Measurements from ENCODE around the gene PDXP.

PDXP gene

GRCh38 chr22:37708580-37709444 is 50.3 kb downstream of the PDXP start:
- no peak overlapping the region for H3K4me3 ChIP-seq (ENCODE audit: low read depth in 1 of 5, low read length in 5 of 5)
- H3K27ac ChIP-seq (ENCODE audit: low read depth, low read length), result no peak overlapping the region
- H3K9me3 ChIP-seq (ENCODE audit: control insufficient read depth in 5 of 5, low read length in 5 of 5), result no peaks in the 10 kb centered on the region
- H3K36me3 ChIP-seq (ENCODE audit: control insufficient read depth in 5 of 5, insufficient read depth in 5 of 5, low read length in 5 of 5), result peaks cover 0 to 8% (median 0%) of the 10 kb centered on the region in 5 donors
- no peaks in the 10 kb centered on the region for H3K27me3 ChIP-seq (ENCODE audit: control insufficient read depth in 5 of 5, insufficient read depth in 4 of 5, low read length in 5 of 5)
- H3K9ac ChIP-seq (ENCODE audit: low read length in 5 of 5), result no peak overlapping the region
- H3K4me1 ChIP-seq (ENCODE audit: control insufficient read depth in 5 of 5, insufficient read depth in 5 of 5, low read length in 5 of 5), result peaks cover 0 to 12% (median 5%) of the 10 kb centered on the region in 5 donors

- no peaks in the 10 kb centered on the region for H3K27me3 ChIP-seq (ENCODE audit: control insufficient read depth in 5 of 5, insufficient read depth in 4 of 5, low read length in 5 of 5)
- H3K36me3 ChIP-seq (ENCODE audit: control insufficient read depth in 5 of 5, insufficient read depth in 5 of 5, low read length in 5 of 5), result peaks cover 0 to 8% (median 0%) of the 10 kb centered on the region in 5 donors
- no peaks in the 10 kb centered on the region for H3K9me3 ChIP-seq (ENCODE audit: control insufficient read depth in 5 of 5, low read length in 5 of 5)
- no peak overlapping the region for H3K4me3 ChIP-seq (ENCODE audit: low read depth in 1 of 5, low read length in 5 of 5)
- peaks cover 0 to 12% (median 5%) of the 10 kb centered on the region in 5 donors for H3K4me1 ChIP-seq (ENCODE audit: control insufficient read depth in 5 of 5, insufficient read depth in 5 of 5, low read length in 5 of 5)
- H3K27ac ChIP-seq (ENCODE audit: low read depth, low read length), result no peak overlapping the region
- no peak overlapping the region for H3K9ac ChIP-seq (ENCODE audit: low read length in 5 of 5)
These were observed 50.9 kb downstream of the PDXP start for GRCh38 chr22:37709445-37709765.

- Histone ChIP-seq H3K9ac (ENCODE audit: low read length in 5 of 5) (no peak overlapping the region), H3K9me3 (ENCODE audit: control insufficient read depth in 5 of 5, low read length in 5 of 5) (no peaks in the 10 kb centered on the region), H3K27me3 (ENCODE audit: control insufficient read depth in 5 of 5, insufficient read depth in 4 of 5, low read length in 5 of 5) (no peaks in the 10 kb centered on the region), H3K4me3 (ENCODE audit: low read depth in 1 of 5, low read length in 5 of 5) (no peak overlapping the region), H3K4me1 (ENCODE audit: control insufficient read depth in 5 of 5, insufficient read depth in 5 of 5, low read length in 5 of 5) (peaks cover 0 to 12% (median 5%) of the 10 kb centered on the region in 5 donors), H3K36me3 (ENCODE audit: control insufficient read depth in 5 of 5, insufficient read depth in 5 of 5, low read length in 5 of 5) (peaks cover 0 to 8% (median 0%) of the 10 kb centered on the region in 5 donors), H3K27ac (ENCODE audit: low read depth, low read length) (no peak overlapping the region)
These were observed 52.2 kb downstream of the PDXP start for GRCh38 chr22:37710675-37711074.

- Histone ChIP-seq H3K27me3 (ENCODE audit: control insufficient read depth in 5 of 5, insufficient read depth in 4 of 5, low read length in 5 of 5) (no peaks in the 10 kb centered on the region), H3K9me3 (ENCODE audit: control insufficient read depth in 5 of 5, low read length in 5 of 5) (no peaks in the 10 kb centered on the region), H3K36me3 (ENCODE audit: control insufficient read depth in 5 of 5, insufficient read depth in 5 of 5, low read length in 5 of 5) (peaks cover 0 to 8% (median 0%) of the 10 kb centered on the region in 5 donors), H3K4me1 (ENCODE audit: control insufficient read depth in 5 of 5, insufficient read depth in 5 of 5, low read length in 5 of 5) (peaks cover 0 to 12% (median 5%) of the 10 kb centered on the region in 5 donors), H3K9ac (ENCODE audit: low read length in 5 of 5) (no peak overlapping the region), H3K4me3 (ENCODE audit: low read depth in 1 of 5, low read length in 5 of 5) (no peak overlapping the region), H3K27ac (ENCODE audit: low read depth, low read length) (no peak overlapping the region)
These were observed 53.0 kb downstream of the PDXP start for GRCh38 chr22:37711490-37711889.

GRCh38 chr22:37713761-37714160 is 55.2 kb downstream of the PDXP start:
- Histone ChIP-seq H3K4me3 (ENCODE audit: low read depth in 1 of 5, low read length in 5 of 5) (no peak overlapping the region), H3K36me3 (ENCODE audit: control insufficient read depth in 5 of 5, insufficient read depth in 5 of 5, low read length in 5 of 5) (peaks cover 0 to 8% (median 0%) of the 10 kb centered on the region in 5 donors), H3K27me3 (ENCODE audit: control insufficient read depth in 5 of 5, insufficient read depth in 4 of 5, low read length in 5 of 5) (no peaks in the 10 kb centered on the region), H3K9me3 (ENCODE audit: control insufficient read depth in 5 of 5, low read length in 5 of 5) (no peaks in the 10 kb centered on the region), H3K9ac (ENCODE audit: low read length in 5 of 5) (no peak overlapping the region), H3K27ac (ENCODE audit: low read depth, low read length) (no peak overlapping the region), H3K4me1 (ENCODE audit: control insufficient read depth in 5 of 5, insufficient read depth in 5 of 5, low read length in 5 of 5) (peaks cover 0 to 4% (median 4%) of the 10 kb centered on the region in 5 donors)

- H3K36me3 ChIP-seq (ENCODE audit: control insufficient read depth in 5 of 5, insufficient read depth in 5 of 5, low read length in 5 of 5), result peaks cover 0 to 8% (median 0%) of the 10 kb centered on the region in 5 donors
These were observed 56.1 kb downstream of the PDXP start for GRCh38 chr22:37714634-37715033.

GRCh38 chr22:37715760-37716159 is 57.2 kb downstream of the PDXP start:
- Histone ChIP-seq H3K9ac (ENCODE audit: low read length in 5 of 5) (no peak overlapping the region), H3K4me3 (ENCODE audit: low read depth in 1 of 5, low read length in 5 of 5) (no peak overlapping the region), H3K36me3 (ENCODE audit: control insufficient read depth in 5 of 5, insufficient read depth in 5 of 5, low read length in 5 of 5) (peaks cover 0 to 4% (median 0%) of the 10 kb centered on the region in 5 donors), H3K27ac (ENCODE audit: low read depth, low read length) (no peak overlapping the region), H3K9me3 (ENCODE audit: control insufficient read depth in 5 of 5, low read length in 5 of 5) (no peaks in the 10 kb centered on the region), H3K27me3 (ENCODE audit: control insufficient read depth in 5 of 5, insufficient read depth in 4 of 5, low read length in 5 of 5) (no peaks in the 10 kb centered on the region), H3K4me1 (ENCODE audit: control insufficient read depth in 5 of 5, insufficient read depth in 5 of 5, low read length in 5 of 5) (no peaks in the 10 kb centered on the region)

More at GRCh38 chr22:37714634-37715033, 56.1 kb downstream of the PDXP start:
- no peaks in the 10 kb centered on the region for H3K27me3 ChIP-seq (ENCODE audit: control insufficient read depth in 5 of 5, insufficient read depth in 4 of 5, low read length in 5 of 5)
- no peak overlapping the region for H3K4me3 ChIP-seq (ENCODE audit: low read depth in 1 of 5, low read length in 5 of 5)
- no peaks in the 10 kb centered on the region for H3K4me1 ChIP-seq (ENCODE audit: control insufficient read depth in 5 of 5, insufficient read depth in 5 of 5, low read length in 5 of 5)
- no peak overlapping the region for H3K27ac ChIP-seq (ENCODE audit: low read depth, low read length)
- H3K9me3 ChIP-seq (ENCODE audit: control insufficient read depth in 5 of 5, low read length in 5 of 5), result no peaks in the 10 kb centered on the region
- H3K9ac ChIP-seq (ENCODE audit: low read length in 5 of 5), result no peak overlapping the region
